Stomach (tissue), 9 donors: ENCODE data around the gene ABCA7. TPM values are rescaled to one million over a fixed set of nuclear protein-coding genes. Genes with fewer than 3 reads are reported as not detected.

Experiments
- DNase-seq, 2 donors: peaks; one replicate each; pipeline versions ENCODE4 v3.0.0 to v3.0.0-alpha.2; 2013 to 2019
- H3K27ac ChIP-seq, 5 donors: fragments of 200-600 bp in 4 of 5; sonication (generic) in 4 of 5; one replicate each; pipeline ENCODE4 v1.5.1; 2013 to 2019; ENCODE audit warnings: mild to moderate bottlenecking in 1 of 5, moderate library complexity in 1 of 5
- H3K27me3 ChIP-seq, 3 donors: fragments of 200-600 bp; sonication (generic); one replicate each; pipeline ENCODE4 v1.5.1; 2017 to 2019; ENCODE audit warnings: mixed run types in 1 of 3
- H3K36me3 ChIP-seq, 4 donors: fragments of 200-600 bp; sonication (generic); 1 replicate in 3 of 4; 2 replicates in 1 of 4; pipeline ENCODE4 v1.5.1; 2016 to 2019
- H3K4me1 ChIP-seq, 4 donors: fragments of 200-600 bp; sonication (generic); one replicate each; pipeline ENCODE4 v1.5.1; 2016 to 2019
- H3K4me3 ChIP-seq, 4 donors: fragments of 200-600 bp; sonication (generic) in 3 of 4; one replicate each; pipeline ENCODE4 v1.5.1; 2016 to 2019; ENCODE audit warnings: mild to moderate bottlenecking in 1 of 4
- H3K9me3 ChIP-seq, 4 donors: fragments of 200-600 bp; sonication (generic); one replicate each; pipeline ENCODE4 v1.5.1; 2016 to 2019
- CTCF ChIP-seq, 7 experiments: fragments of 450-650 bp in 4 of 7; fragments of 200-600 bp in 3 of 7; sonication (generic) in 3 of 7; IDR thresholded peaks; one replicate each; pipeline ENCODE4 v1.5.1; 2016 to 2019; ENCODE audit warnings: antibody characterized with exemption in 7 of 7, control low read depth in 2 of 7, mild to moderate bottlenecking in 1 of 7
- EP300 ChIP-seq: sonication (generic); formaldehyde crosslinking; IDR thresholded peaks from one replicate; pipeline ENCODE4 v1.6.1; 2017; ENCODE audit warnings: antibody characterized with exemption
- POLR2A ChIP-seq, 4 donors: fragments of 450-650 bp; IDR thresholded peaks; one replicate each; pipeline ENCODE4 v1.6.1; 2016; ENCODE audit warnings: antibody characterized with exemption in 4 of 4, control low read depth in 2 of 4, mild to moderate bottlenecking in 1 of 4, moderate library complexity in 1 of 4
- POLR2AphosphoS5 ChIP-seq, 3 donors: sonication (generic); formaldehyde crosslinking; IDR thresholded peaks; one replicate each; pipeline ENCODE4 v1.6.1; 2016; ENCODE audit warnings: antibody characterized with exemption in 3 of 3
- WGBS, 5 donors: extraction: QIAGEN DNeasy Blood & Tissue Kit in 3 of 5; methylation state at CpG; one replicate each; pipeline versions ENCODE4 v1.1.5 to v1.1.7; 2013 to 2018; 5-methylcytosine and 5-hydroxymethylcytosine counted together
- intact Hi-C: fragments of 100-400 bp; cut with DNase I; formaldehyde crosslinking; loops from one replicate; pipeline ENCODE4 v1.15.1; 2023; ENCODE audit warnings: low total_unique reads
- polyA plus RNA-seq, 3 donors: library from polyadenylated mRNA; stranded (reverse); fragments of 200-250 nt; gene quantifications; one replicate each; pipeline ENCODE4 v1.2.3, GENCODE V29; 2013
- total RNA-seq, 5 donors: library from RNA; depleted of rRNA; stranded (reverse); fragments of >200 nt; gene quantifications; one replicate each; pipeline versions ENCODE4 v1.1.0 to v1.2.3, GENCODE V29; 2014 to 2016
- donor health status: healthy with polysubstance abuse.
- donor health status: Bipolar disorder and iron deficiency.
- donor health status: healthy.

Gene ABCA7
- total and polyA plus RNA-seq, 8 donors = 5.1 to 144 (median 34.7) TPM

- H3K4me1 ChIP-seq = peaks cover 20 to 41% (median 39%) of the 10 kb centered on the region in 4 donors
- H3K27ac ChIP-seq = no peak overlapping the region
- TF ChIP-seq POLR2A (IDR thresholded peaks at IDR 0.05) = no peak
- no peak for TF ChIP-seq CTCF (IDR thresholded peaks at IDR 0.05)
- H3K36me3 ChIP-seq = peaks cover 3 to 8% (median 6%) of the 10 kb centered on the region in 4 donors
- 55 to 68% (median 63%) methylated on average over 3 of the region's 3 CpGs for WGBS, 5 donors
- no peak overlapping the region for H3K4me3 ChIP-seq
- intact Hi-C loops = no loop called here
- H3K27me3 ChIP-seq = peaks cover 23 to 100% (median 82%) of the 10 kb centered on the region in 3 donors
- no peaks in the 10 kb centered on the region for H3K9me3 ChIP-seq
- no peak for DNase-seq
Measured at GRCh38 chr19:999379-999719, 40.6 kb upstream of the ABCA7 start.

GRCh38 chr19:1000095-1000494, 39.8 kb upstream of the ABCA7 start, which contains the start of gene GRIN3B:
Gene GRIN3B, plus strand, starts transcription at chr19:1000419. Its CDS starts 19 bp downstream, at chr19:1000438.
- H3K36me3 ChIP-seq = peaks cover 0 to 2% (median 0%) of the 10 kb centered on the region in 4 donors
- TF ChIP-seq POLR2A (IDR thresholded peaks at IDR 0.05) (no peak), POLR2AphosphoS5 (IDR thresholded peaks at IDR 0.05) (no peak), CTCF (IDR thresholded peaks at IDR 0.05) (peak in 2 of 7 experiments; percentile 12 to 26)
- H3K9me3 ChIP-seq = no peaks in the 10 kb centered on the region
- DNase-seq = peak; percentile 60 to 82
- peaks cover 20 to 39% (median 35%) of the 10 kb centered on the region in 4 donors for H3K4me1 ChIP-seq
- H3K4me3 ChIP-seq = peak within 1 kb of the TSS in 3 of 4 donors; percentile 12 to 42 (median 35)
- intact Hi-C loops = no loop called here
- no peak within 1 kb of the TSS for H3K27ac ChIP-seq
- peaks cover 23 to 96% (median 82%) of the 10 kb centered on the region in 3 donors for H3K27me3 ChIP-seq
- WGBS, 5 donors = 1 to 7% (median 2%) methylated on average over 12 to 43 of the region's 43 CpGs

GRCh38 chr19:1000591-1001537, 39.0 kb upstream of the ABCA7 start:
- no peak for DNase-seq
- peak overlapping the region in 2 of 4 donors; percentile 33 to 35 for H3K4me3 ChIP-seq
- WGBS, 5 donors = 4 to 16% (median 6%) methylated on average over 13 to 73 of the region's 73 CpGs
- no peak overlapping the region for H3K27ac ChIP-seq
- TF ChIP-seq EP300 (no peak), CTCF (IDR thresholded peaks at IDR 0.05) (no peak), POLR2A (IDR thresholded peaks at IDR 0.05) (no peak), POLR2AphosphoS5 (IDR thresholded peaks at IDR 0.05) (no peak)
- no peaks in the 10 kb centered on the region for H3K36me3 ChIP-seq
- H3K9me3 ChIP-seq = no peaks in the 10 kb centered on the region
- intact Hi-C loops = no loop called here
- peaks cover 19 to 32% (median 28%) of the 10 kb centered on the region in 4 donors for H3K4me1 ChIP-seq
- peaks cover 23 to 89% (median 75%) of the 10 kb centered on the region in 3 donors for H3K27me3 ChIP-seq

GRCh38 chr19:1001538-1002166, 38.3 kb upstream of the ABCA7 start:
- Histone ChIP-seq H3K4me3 (no peak overlapping the region), H3K36me3 (no peaks in the 10 kb centered on the region), H3K4me1 (peaks cover 11 to 24% (median 20%) of the 10 kb centered on the region in 4 donors), H3K27me3 (peaks cover 19 to 81% (median 67%) of the 10 kb centered on the region in 3 donors), H3K9me3 (no peaks in the 10 kb centered on the region), H3K27ac (no peak overlapping the region)
- no peak for TF ChIP-seq EP300
- TF ChIP-seq POLR2AphosphoS5 (IDR thresholded peaks at IDR 0.05) = no peak
- no peak for TF ChIP-seq POLR2A (IDR thresholded peaks at IDR 0.05)
- peak in 5 of 7 experiments; percentile 55 to 91 (median 85) for TF ChIP-seq CTCF (IDR thresholded peaks at IDR 0.05)
- WGBS, 5 donors = 10 to 16% (median 11%) methylated on average over 9 to 20 of the region's 20 CpGs
- intact Hi-C loops = no loop called here
- peak; percentile 68 to 80 for DNase-seq
